SK-N-SH treated with all-trans-retinoic acid at 6 μM for 48 hours (cell line): ENCODE data around the gene TMEM132C.

ENCODE experiments used
- ATAC-seq: fragments of 200-7000 bp; cut with Tn5 transposase; 3 replicates; pipeline ENCODE4 v1.9.1; 2020; ENCODE audit warnings: mild to moderate bottlenecking, moderate library complexity
- ARNTL ChIP-seq: fragments of 450-650 bp; formaldehyde crosslinking; IDR thresholded peaks from 2 replicates; pipeline ENCODE4 v1.5.0; 2020; ENCODE audit warnings: low read depth, mild to moderate bottlenecking, moderate library complexity, borderline replicate concordance
- BACH2 ChIP-seq: fragments of 250-450 bp; sonication (Bioruptor Pico); IDR thresholded peaks from 2 replicates; pipeline ENCODE4 v1.9.0; 2021; ENCODE audit warnings: mild to moderate bottlenecking, borderline replicate concordance
- CREB5 ChIP-seq: fragments of 250-450 bp; sonication (Bioruptor Pico); IDR thresholded peaks from 2 replicates; pipeline ENCODE4 v1.5.1; 2020; ENCODE audit warnings: low read depth, mild to moderate bottlenecking, moderate library complexity
- CSDC2 ChIP-seq: fragments of 250-450 bp; sonication (Bioruptor Pico); IDR thresholded peaks from 2 replicates; pipeline ENCODE4 v1.5.0; 2020; ENCODE audit warnings: mild to moderate bottlenecking, moderate library complexity
- ESRRG ChIP-seq: fragments of 250-450 bp; sonication (Bioruptor Pico); IDR thresholded peaks from 2 replicates; pipeline ENCODE4 v1.6.1; 2021; ENCODE audit warnings: mild to moderate bottlenecking
- GLIS3 ChIP-seq: fragments of 250-450 bp; sonication (Bioruptor Pico); IDR thresholded peaks from 2 replicates; pipeline ENCODE4 v1.5.0; 2020; ENCODE audit warnings: mild to moderate bottlenecking, moderate library complexity
- ISL1 ChIP-seq: fragments of 250-450 bp; sonication (Bioruptor Pico); IDR thresholded peaks from 2 replicates; pipeline ENCODE4 v2.1.2; 2022; ENCODE audit warnings: mild to moderate bottlenecking, moderate library complexity
- OSR1 ChIP-seq: fragments of 250-450 bp; sonication (Bioruptor Pico); IDR thresholded peaks from 2 replicates; pipeline ENCODE4 v1.8.0; 2022; ENCODE audit warnings: moderate library complexity, mild to moderate bottlenecking, inconsistent platforms
- PPARA ChIP-seq: fragments of 250-450 bp; sonication (Bioruptor Pico); IDR thresholded peaks from 2 replicates; pipeline ENCODE4 v1.5.0; 2020; ENCODE audit warnings: mild to moderate bottlenecking, borderline replicate concordance
- SNAI2 ChIP-seq: fragments of 250-450 bp; sonication (Bioruptor Pico); IDR thresholded peaks from 2 replicates; pipeline ENCODE4 v1.5.0; 2020; ENCODE audit warnings: mild to moderate bottlenecking, moderate library complexity
- TOX ChIP-seq: fragments of 250-450 bp; sonication (Bioruptor Pico); IDR thresholded peaks from 2 replicates; pipeline ENCODE4 v1.8.0; 2021; ENCODE audit warnings: mild to moderate bottlenecking, moderate library complexity, borderline replicate concordance
- TSHZ2 ChIP-seq: fragments of 250-450 bp; sonication (Bioruptor Pico); IDR thresholded peaks from 2 replicates; pipeline ENCODE4 v1.5.0; 2020; ENCODE audit warnings: mild to moderate bottlenecking, moderate library complexity
- ZC3H10 ChIP-seq: fragments of 250-450 bp; sonication (Bioruptor Pico); IDR thresholded peaks from 2 replicates; pipeline ENCODE4 v1.5.1; 2021; ENCODE audit warnings: mild to moderate bottlenecking, moderate library complexity
- ZFP3 ChIP-seq: fragments of 250-450 bp; sonication (Bioruptor Pico); IDR thresholded peaks from 2 replicates; pipeline ENCODE4 v1.5.0; 2020; ENCODE audit warnings: mild to moderate bottlenecking, moderate library complexity
- ZFP30 ChIP-seq: fragments of 450-650 bp; formaldehyde crosslinking; IDR thresholded peaks from 2 replicates; pipeline ENCODE4 v1.5.0; 2022; ENCODE audit warnings: mild to moderate bottlenecking, moderate library complexity
- ZNF565 ChIP-seq: fragments of 450-650 bp; formaldehyde crosslinking; conservative IDR thresholded peaks from 2 replicates; pipeline ENCODE4 v1.5.0; 2020; ENCODE audit warnings: low read depth, mild to moderate bottlenecking, moderate library complexity
- ZNF70 ChIP-seq: fragments of 450-650 bp; formaldehyde crosslinking; IDR thresholded peaks from 2 replicates; pipeline ENCODE4 v1.5.0; 2020; ENCODE audit warnings: mild to moderate bottlenecking, moderate library complexity
- TF ChIP-seq, protein P1 (sequence below): fragments of 250-450 bp; sonication (Bioruptor Pico); IDR thresholded peaks from 2 replicates; pipeline ENCODE4 v1.8.0; 2020; ENCODE audit warnings: mild to moderate bottlenecking, moderate library complexity, borderline replicate concordance
- TF ChIP-seq, protein P2 (sequence below): fragments of 250-450 bp; sonication (Bioruptor Pico); IDR thresholded peaks from 2 replicates; pipeline ENCODE4 v1.5.1; 2021; ENCODE audit warnings: mild to moderate bottlenecking, moderate library complexity
- TF ChIP-seq, protein P3 (sequence below): fragments of 250-450 bp; sonication (Bioruptor Pico); IDR thresholded peaks from 2 replicates; pipeline ENCODE4 v1.8.0; 2021; ENCODE audit warnings: low read depth, mild to moderate bottlenecking, moderate library complexity, borderline replicate concordance

TMEM132C gene

GRCh38 chr12:128288896-128289295, 21.9 kb downstream of the TMEM132C start:
- TF ChIP-seq ISL1 (CRISPR knock-in tag), result no peak
- TF ChIP-seq ESRRG (CRISPR knock-in tag), result no peak
- TF ChIP-seq ZC3H10, result no peak
- TF ChIP-seq ZFP3, result no peak
- no peak for TF ChIP-seq BACH2 (CRISPR knock-in tag)
- TF ChIP-seq SNAI2 (CRISPR knock-in tag), result no peak
- no peak for TF ChIP-seq CSDC2 (CRISPR knock-in tag)
- TF ChIP-seq GLIS3 (CRISPR knock-in tag), result no peak
- TF ChIP-seq TSHZ2 (CRISPR knock-in tag), result no peak
- no peak for TF ChIP-seq ARNTL
- TF ChIP-seq, protein P1, sequence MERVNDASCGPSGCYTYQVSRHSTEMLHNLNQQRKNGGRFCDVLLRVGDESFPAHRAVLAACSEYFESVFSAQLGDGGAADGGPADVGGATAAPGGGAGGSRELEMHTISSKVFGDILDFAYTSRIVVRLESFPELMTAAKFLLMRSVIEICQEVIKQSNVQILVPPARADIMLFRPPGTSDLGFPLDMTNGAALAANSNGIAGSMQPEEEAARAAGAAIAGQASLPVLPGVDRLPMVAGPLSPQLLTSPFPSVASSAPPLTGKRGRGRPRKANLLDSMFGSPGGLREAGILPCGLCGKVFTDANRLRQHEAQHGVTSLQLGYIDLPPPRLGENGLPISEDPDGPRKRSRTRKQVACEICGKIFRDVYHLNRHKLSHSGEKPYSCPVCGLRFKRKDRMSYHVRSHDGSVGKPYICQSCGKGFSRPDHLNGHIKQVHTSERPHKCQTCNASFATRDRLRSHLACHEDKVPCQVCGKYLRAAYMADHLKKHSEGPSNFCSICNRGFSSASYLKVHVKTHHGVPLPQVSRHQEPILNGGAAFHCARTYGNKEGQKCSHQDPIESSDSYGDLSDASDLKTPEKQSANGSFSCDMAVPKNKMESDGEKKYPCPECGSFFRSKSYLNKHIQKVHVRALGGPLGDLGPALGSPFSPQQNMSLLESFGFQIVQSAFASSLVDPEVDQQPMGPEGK (CRISPR knock-in tag), result no peak
- TF ChIP-seq ZNF70 (CRISPR knock-in tag), result no peak
- TF ChIP-seq CREB5 (CRISPR knock-in tag), result no peak
- no peak for TF ChIP-seq ZNF565 (CRISPR knock-in tag)
- TF ChIP-seq TOX (CRISPR knock-in tag), result no peak
- TF ChIP-seq ZFP30 (CRISPR knock-in tag), result no peak
- TF ChIP-seq, all 23 proteins: peak for 0
- ATAC-seq, result no peak

DNA sequence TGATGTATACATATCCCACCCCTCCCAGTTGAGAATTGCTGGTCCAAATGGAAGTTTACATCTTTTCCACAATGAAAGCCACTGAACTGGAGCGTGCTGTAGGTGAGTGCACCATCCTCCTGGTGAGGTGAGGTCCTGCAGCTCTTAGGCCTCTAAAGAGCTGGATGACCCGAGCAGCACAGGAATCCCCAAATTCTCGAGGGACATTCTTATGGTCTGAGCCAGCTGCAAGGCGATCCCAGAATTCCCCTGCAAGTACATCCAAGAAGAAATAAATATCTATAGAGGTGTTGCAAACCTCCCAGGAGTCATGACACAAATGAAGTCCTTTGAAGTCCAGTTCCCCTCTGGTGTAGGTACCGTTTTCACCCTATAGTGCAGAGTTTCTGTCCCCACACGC, 24.0 kb downstream of the TMEM132C start:
- ATAC-seq, result no peak
- TF ChIP-seq, protein P1 (CRISPR knock-in tag), result no peak
- TF ChIP-seq ZFP3 (no peak), SNAI2 (CRISPR knock-in tag) (no peak)

DNA sequence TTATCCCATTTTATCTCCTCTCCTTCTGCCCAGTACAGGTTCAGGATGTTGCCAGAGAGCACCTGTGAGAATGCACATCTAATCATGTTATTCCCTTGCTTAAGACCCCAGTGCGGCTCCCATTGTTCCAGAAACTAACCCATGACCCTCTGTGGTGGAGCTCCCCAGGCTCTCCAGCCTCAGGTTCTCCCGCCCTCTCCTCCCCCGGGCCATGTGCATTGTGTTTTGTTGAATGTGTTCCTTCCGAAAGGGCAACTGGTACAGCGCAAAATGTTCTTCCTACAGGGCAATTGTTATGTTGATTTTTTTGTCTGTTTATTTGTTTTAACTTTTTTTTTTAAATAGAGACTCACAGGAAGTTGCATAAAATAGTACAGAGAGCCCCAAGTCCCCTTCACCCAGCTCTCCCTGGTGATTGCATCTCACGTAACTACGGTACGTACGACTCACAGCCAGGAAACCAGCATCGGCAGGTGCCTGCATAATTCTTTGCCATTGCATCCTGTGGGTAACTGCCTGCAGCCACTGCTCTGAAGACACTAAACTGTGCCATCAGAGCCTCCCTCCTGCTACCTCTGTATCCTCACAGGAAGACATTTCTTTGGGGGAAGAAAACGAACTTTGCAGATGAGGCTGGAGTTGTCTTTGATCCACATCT, 31.2 kb downstream of the TMEM132C start:
- no peak for ATAC-seq
- TF ChIP-seq TOX (CRISPR knock-in tag), result no peak
- TF ChIP-seq ZC3H10, result no peak
- no peak for TF ChIP-seq ESRRG (CRISPR knock-in tag)
- TF ChIP-seq TSHZ2 (CRISPR knock-in tag), result no peak
- TF ChIP-seq CSDC2 (CRISPR knock-in tag), result no peak
- no peak for TF ChIP-seq ZFP3
- TF ChIP-seq ZNF565 (CRISPR knock-in tag), result no peak
- no peak for TF ChIP-seq BACH2 (CRISPR knock-in tag)
- no peak for TF ChIP-seq CREB5 (CRISPR knock-in tag)
- no peak for TF ChIP-seq ARNTL
- TF ChIP-seq, protein P2, sequence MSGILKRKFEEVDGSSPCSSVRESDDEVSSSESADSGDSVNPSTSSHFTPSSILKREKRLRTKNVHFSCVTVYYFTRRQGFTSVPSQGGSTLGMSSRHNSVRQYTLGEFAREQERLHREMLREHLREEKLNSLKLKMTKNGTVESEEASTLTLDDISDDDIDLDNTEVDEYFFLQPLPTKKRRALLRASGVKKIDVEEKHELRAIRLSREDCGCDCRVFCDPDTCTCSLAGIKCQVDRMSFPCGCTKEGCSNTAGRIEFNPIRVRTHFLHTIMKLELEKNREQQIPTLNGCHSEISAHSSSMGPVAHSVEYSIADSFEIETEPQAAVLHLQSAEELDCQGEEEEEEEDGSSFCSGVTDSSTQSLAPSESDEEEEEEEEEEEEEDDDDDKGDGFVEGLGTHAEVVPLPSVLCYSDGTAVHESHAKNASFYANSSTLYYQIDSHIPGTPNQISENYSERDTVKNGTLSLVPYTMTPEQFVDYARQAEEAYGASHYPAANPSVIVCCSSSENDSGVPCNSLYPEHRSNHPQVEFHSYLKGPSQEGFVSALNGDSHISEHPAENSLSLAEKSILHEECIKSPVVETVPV (CRISPR knock-in tag), result no peak
- TF ChIP-seq SNAI2 (CRISPR knock-in tag), result no peak
- no peak for TF ChIP-seq ZNF70 (CRISPR knock-in tag)
- no peak for TF ChIP-seq PPARA
- TF ChIP-seq, protein P3, sequence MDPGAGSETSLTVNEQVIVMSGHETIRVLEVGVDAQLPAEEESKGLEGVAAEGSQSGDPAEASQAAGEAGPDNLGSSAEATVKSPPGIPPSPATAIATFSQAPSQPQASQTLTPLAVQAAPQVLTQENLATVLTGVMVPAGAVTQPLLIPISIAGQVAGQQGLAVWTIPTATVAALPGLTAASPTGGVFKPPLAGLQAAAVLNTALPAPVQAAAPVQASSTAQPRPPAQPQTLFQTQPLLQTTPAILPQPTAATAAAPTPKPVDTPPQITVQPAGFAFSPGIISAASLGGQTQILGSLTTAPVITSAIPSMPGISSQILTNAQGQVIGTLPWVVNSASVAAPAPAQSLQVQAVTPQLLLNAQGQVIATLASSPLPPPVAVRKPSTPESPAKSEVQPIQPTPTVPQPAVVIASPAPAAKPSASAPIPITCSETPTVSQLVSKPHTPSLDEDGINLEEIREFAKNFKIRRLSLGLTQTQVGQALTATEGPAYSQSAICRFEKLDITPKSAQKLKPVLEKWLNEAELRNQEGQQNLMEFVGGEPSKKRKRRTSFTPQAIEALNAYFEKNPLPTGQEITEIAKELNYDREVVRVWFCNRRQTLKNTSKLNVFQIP (CRISPR knock-in tag), result no peak
- TF ChIP-seq OSR1, result no peak
